GM12878 (cell line): ENCODE data around the gene GSTM4. TPM values are rescaled to one million over a fixed set of nuclear protein-coding genes. Genes with fewer than 3 reads are reported as not detected.

ENCODE experiments used
- ASH2L ChIP-seq: fragments of 300-600, 200-600 bp; sonication (generic); IDR thresholded peaks from 2 replicates; pipeline ENCODE4 v1.6.1; 2017; ENCODE audit warnings: low read depth, mild to moderate bottlenecking, borderline replicate concordance
- BHLHE40 ChIP-seq, 2 experiments: fragments of 450-650 bp in 1 of 2; IDR thresholded peaks; 2 replicates each; pipeline ENCODE4 v1.6.1; 2011 to 2017; ENCODE audit warnings: low read depth in 2 of 2, borderline replicate concordance in 1 of 2, improper control_type of control experiment in 1 of 2, low read length in 1 of 2, mild to moderate bottlenecking in 1 of 2
- CBX3 ChIP-seq: fragments of 200-600 bp; sonication (generic); IDR thresholded peaks from 2 replicates; pipeline ENCODE4 v1.6.1; 2016; ENCODE audit warnings: low read depth, borderline replicate concordance
- CHD4 ChIP-seq: fragments of 200-600 bp; sonication (generic); IDR thresholded peaks from 2 replicates; pipeline ENCODE4 v1.6.1; 2016; ENCODE audit warnings: mild to moderate bottlenecking
- ESRRA ChIP-seq: IDR thresholded peaks from 2 replicates; pipeline ENCODE4 v1.6.1; 2012; ENCODE audit warnings: mild to moderate bottlenecking, low read length, improper control_type of control experiment
- IKZF2 ChIP-seq, 2 experiments: fragments of 450-650 bp; IDR thresholded peaks; 2 replicates each; pipeline ENCODE4 v1.6.1; 2017; ENCODE audit warnings: mild to moderate bottlenecking in 2 of 2, moderate library complexity in 2 of 2
- MAX ChIP-seq: IDR thresholded peaks from 2 replicates; pipeline ENCODE4 v1.6.1; 2012; ENCODE audit warnings: low read depth, low read length, improper control_type of control experiment
- PAX5 ChIP-seq: IDR thresholded peaks from 2 replicates; pipeline ENCODE4 v1.6.1; 2011; ENCODE audit warnings: low read depth, low read length, borderline replicate concordance
- PML ChIP-seq: IDR thresholded peaks from 2 replicates; pipeline ENCODE4 v1.6.1; 2012; ENCODE audit warnings: low read length, inconsistent platforms
- POLR2AphosphoS2 ChIP-seq: IDR thresholded peaks from 2 replicates; pipeline ENCODE4 v1.6.1; 2011; ENCODE audit warnings: low read depth, mild to moderate bottlenecking, low read length, improper control_type of control experiment, moderate library complexity
- POU2F2 ChIP-seq: IDR thresholded peaks from 3 replicates; pipeline ENCODE4 v1.6.1; 2011; ENCODE audit warnings: low read depth, mild to moderate bottlenecking, low read length, borderline replicate concordance
- SRF ChIP-seq, 2 experiments: IDR thresholded peaks; 2 replicates each; pipeline ENCODE4 v1.6.1; 2011; ENCODE audit warnings: low read depth in 2 of 2, low read length in 2 of 2, mild to moderate bottlenecking in 1 of 2, moderate library complexity in 1 of 2
- TARDBP ChIP-seq: IDR thresholded peaks from 2 replicates; pipeline ENCODE4 v1.6.1; 2016; ENCODE audit warnings: borderline replicate concordance
- TCF7 ChIP-seq: IDR thresholded peaks from 2 replicates; pipeline ENCODE4 v1.6.1; 2014; ENCODE audit warnings: antibody characterized with exemption, borderline replicate concordance
- WRNIP1 ChIP-seq: IDR thresholded peaks from 2 replicates; pipeline ENCODE4 v1.6.1; 2011; ENCODE audit warnings: low read depth, low read length, improper control_type of control experiment, borderline replicate concordance
- ZBTB33 ChIP-seq: fragments of 450-650 bp; IDR thresholded peaks from 2 replicates; pipeline ENCODE4 v1.6.1; 2017; ENCODE audit warnings: mild to moderate bottlenecking
- polyA plus RNA-seq, 11 experiments: library from polyadenylated mRNA; depleted of rRNA in 4 of 11; unstranded in 6 of 11; stranded (reverse) in 5 of 11; fragments of >200 nt; fragmentation: Nextera tagmentation in 4 of 11; fragmentation: Illumina TruSeq in 1 of 11; extraction: Ambion mirVana in 4 of 11; extraction: Trizol in 1 of 11; gene quantifications; 1 replicate in 1 of 11; 2 replicates in 10 of 11; pipeline versions ENCODE4 v1.2.1 to v1.2.3, GENCODE V29; 2011 to 2016; ENCODE audit warnings: inconsistent platforms in 2 of 11, missing spikeins in 2 of 11, low read depth in 1 of 11
- total RNA-seq, 4 experiments: library from RNA; depleted of rRNA in 3 of 4; stranded (reverse); fragments of >200 nt in 3 of 4; fragmentation: Illumina TruSeq in 1 of 4; extraction: Trizol in 1 of 4; gene quantifications; 2 replicates each; pipeline versions ENCODE4 v1.2.1 to v1.2.3, GENCODE V29; 2013 to 2021
- TF ChIP-seq, protein P1 (sequence below): fragments of 450-650 bp; IDR thresholded peaks from 2 replicates; pipeline ENCODE4 v1.6.1; 2018; ENCODE audit warnings: borderline replicate concordance, mild to moderate bottlenecking; ENCODE audit not compliant: partially characterized antibody
- TF ChIP-seq, protein P2 (sequence below): fragments of 450-650 bp; IDR thresholded peaks from 2 replicates; pipeline ENCODE4 v1.6.1; 2017; ENCODE audit warnings: mild to moderate bottlenecking, moderate library complexity
- TF ChIP-seq, protein P3 (sequence below): IDR thresholded peaks from 2 replicates; pipeline ENCODE4 v1.6.1; 2011; ENCODE audit warnings: borderline replicate concordance, low read depth, mild to moderate bottlenecking, moderate library complexity, mixed read lengths, low read length; ENCODE audit not compliant: insufficient read depth; ENCODE audit errors: extremely low read length

The GSTM4 gene
- total and polyA plus RNA-seq, 10 of the 15 experiments (the other 5 are each of a cell fraction or from before 2014, with no cell fraction given), result 14.3 to 37.2 (median 23.0) TPM

DNA sequence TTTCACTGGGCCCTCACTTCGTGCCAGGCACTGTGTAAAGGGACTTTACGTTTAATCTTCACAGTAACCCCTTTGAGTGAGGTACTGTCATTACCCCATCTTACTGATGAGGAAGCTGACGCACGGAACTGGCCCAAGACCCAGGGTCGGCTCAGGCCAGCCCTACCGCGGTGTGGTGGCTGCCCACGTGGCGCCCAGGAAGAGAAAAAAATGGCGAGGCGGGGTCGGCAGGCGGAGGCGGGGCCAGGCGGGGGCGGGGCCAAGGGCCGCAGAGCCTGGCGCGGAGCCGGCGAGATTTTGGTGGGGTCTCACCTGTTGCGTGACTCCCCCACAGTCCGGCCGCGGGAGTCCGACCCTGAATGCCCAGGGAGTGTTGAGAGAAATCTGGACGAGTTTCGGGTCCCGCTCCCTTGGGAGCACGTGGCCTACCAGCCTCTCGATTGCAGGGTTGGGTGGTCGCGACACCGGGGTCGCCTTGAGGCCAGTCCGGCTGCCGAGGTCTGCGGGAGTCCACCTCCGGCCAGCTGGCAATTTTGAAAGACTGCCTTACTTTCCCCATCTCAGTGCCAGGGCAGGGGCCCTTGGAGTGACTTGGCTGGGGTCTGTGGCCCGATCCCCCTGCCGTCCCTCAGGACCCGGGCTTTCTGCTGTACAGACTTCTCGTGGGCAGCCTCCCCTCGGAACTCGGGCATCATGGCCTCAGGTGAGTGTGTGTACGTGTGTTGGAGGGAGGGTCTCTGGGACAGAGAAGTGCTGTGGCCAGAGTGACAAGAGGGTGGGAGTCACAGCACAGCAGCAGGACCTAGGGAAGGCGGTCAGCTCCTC is 36.1 kb upstream of the GSTM4 start, which contains the start of the genes AMPD2 and GNAT2 (continued):
- 0 out of 3 replicates have a peak, but pooled peaks have one; percentile 17 for TF ChIP-seq POU2F2
- TF ChIP-seq PML, result peak; percentile 80; the same call in 1 of the 2 replicates
- no peak for TF ChIP-seq ESRRA
- no peak for TF ChIP-seq TCF7
- TF ChIP-seq MAX, result peak; percentile 97
- TF ChIP-seq WRNIP1, result no peak
- no peak for TF ChIP-seq CHD4
- TF ChIP-seq POLR2AphosphoS2, result no peak
- TF ChIP-seq ZBTB33, result no peak
- TF ChIP-seq, protein P1, sequence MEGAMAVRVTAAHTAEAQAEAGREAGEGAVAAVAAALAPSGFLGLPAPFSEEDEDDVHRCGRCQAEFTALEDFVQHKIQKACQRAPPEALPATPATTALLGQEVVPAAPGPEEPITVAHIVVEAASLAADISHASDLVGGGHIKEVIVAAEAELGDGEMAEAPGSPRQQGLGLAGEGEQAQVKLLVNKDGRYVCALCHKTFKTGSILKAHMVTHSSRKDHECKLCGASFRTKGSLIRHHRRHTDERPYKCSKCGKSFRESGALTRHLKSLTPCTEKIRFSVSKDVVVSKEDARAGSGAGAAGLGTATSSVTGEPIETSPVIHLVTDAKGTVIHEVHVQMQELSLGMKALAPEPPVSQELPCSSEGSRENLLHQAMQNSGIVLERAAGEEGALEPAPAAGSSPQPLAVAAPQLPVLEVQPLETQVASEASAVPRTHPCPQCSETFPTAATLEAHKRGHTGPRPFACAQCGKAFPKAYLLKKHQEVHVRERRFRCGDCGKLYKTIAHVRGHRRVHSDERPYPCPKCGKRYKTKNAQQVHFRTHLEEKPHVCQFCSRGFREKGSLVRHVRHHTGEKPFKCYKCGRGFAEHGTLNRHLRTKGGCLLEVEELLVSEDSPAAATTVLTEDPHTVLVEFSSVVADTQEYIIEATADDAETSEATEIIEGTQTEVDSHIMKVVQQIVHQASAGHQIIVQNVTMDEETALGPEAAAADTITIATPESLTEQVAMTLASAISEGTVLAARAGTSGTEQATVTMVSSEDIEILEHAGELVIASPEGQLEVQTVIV, result no peak
- no peak for TF ChIP-seq ASH2L
- TF ChIP-seq, protein P2, sequence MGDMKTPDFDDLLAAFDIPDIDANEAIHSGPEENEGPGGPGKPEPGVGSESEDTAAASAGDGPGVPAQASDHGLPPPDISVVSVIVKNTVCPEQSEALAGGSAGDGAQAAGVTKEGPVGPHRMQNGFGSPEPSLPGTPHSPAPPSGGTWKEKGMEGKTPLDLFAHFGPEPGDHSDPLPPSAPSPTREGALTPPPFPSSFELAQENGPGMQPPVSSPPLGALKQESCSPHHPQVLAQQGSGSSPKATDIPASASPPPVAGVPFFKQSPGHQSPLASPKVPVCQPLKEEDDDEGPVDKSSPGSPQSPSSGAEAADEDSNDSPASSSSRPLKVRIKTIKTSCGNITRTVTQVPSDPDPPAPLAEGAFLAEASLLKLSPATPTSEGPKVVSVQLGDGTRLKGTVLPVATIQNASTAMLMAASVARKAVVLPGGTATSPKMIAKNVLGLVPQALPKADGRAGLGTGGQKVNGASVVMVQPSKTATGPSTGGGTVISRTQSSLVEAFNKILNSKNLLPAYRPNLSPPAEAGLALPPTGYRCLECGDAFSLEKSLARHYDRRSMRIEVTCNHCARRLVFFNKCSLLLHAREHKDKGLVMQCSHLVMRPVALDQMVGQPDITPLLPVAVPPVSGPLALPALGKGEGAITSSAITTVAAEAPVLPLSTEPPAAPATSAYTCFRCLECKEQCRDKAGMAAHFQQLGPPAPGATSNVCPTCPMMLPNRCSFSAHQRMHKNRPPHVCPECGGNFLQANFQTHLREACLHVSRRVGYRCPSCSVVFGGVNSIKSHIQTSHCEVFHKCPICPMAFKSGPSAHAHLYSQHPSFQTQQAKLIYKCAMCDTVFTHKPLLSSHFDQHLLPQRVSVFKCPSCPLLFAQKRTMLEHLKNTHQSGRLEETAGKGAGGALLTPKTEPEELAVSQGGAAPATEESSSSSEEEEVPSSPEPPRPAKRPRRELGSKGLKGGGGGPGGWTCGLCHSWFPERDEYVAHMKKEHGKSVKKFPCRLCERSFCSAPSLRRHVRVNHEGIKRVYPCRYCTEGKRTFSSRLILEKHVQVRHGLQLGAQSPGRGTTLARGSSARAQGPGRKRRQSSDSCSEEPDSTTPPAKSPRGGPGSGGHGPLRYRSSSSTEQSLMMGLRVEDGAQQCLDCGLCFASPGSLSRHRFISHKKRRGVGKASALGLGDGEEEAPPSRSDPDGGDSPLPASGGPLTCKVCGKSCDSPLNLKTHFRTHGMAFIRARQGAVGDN, result peak; percentile 69
- TF ChIP-seq IKZF2 (IDR thresholded peaks at IDR 0.05), result no peak
- TF ChIP-seq BHLHE40 (IDR thresholded peaks at IDR 0.05; ENCODE audit: borderline replicate concordance in 1 of 2, low read depth in 2 of 2, low read length in 1 of 2), result peak in 1 of 2 experiments; percentile 40; a peak in 1 of 4 replicates
- TF ChIP-seq SRF (IDR thresholded peaks at IDR 0.05; ENCODE audit: low read depth in 2 of 2, low read length in 2 of 2), result no peak
- no peak for TF ChIP-seq PAX5
- TF ChIP-seq, protein P3, sequence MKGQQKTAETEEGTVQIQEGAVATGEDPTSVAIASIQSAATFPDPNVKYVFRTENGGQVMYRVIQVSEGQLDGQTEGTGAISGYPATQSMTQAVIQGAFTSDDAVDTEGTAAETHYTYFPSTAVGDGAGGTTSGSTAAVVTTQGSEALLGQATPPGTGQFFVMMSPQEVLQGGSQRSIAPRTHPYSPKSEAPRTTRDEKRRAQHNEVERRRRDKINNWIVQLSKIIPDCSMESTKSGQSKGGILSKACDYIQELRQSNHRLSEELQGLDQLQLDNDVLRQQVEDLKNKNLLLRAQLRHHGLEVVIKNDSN, result peak; percentile 78
- no peak for TF ChIP-seq CBX3
- TF ChIP-seq TARDBP, result no peak
